Measurements from ENCODE around the gene ABCA13.
"Not testable (repeated sequence)": the region's sequence is repeated elsewhere in the genome, so short reads cannot be mapped to it uniquely, and the experiment has no call there.

ABCA13 gene

DNA sequence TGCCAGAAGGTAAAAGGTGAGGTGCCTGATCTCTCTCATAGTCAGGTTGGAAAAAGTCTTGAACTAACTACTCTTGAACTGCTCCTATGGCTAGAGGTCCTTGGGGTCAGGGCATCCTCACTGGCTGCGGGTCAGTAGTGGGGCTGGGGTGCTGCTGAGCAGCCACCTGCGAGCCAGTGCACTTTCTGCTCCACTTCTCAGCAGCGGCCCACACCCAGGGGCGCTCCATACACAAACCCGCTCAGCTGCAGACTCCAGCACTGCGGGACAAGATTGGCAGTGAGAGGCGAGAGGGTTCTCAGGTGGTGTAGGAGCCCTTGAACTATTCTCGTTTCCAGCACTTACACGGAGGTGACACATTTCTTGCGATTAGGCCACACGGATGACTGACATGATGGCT lies 6.0 kb downstream of the ABCA13 start:
- no peak for DNase-seq

DNA sequence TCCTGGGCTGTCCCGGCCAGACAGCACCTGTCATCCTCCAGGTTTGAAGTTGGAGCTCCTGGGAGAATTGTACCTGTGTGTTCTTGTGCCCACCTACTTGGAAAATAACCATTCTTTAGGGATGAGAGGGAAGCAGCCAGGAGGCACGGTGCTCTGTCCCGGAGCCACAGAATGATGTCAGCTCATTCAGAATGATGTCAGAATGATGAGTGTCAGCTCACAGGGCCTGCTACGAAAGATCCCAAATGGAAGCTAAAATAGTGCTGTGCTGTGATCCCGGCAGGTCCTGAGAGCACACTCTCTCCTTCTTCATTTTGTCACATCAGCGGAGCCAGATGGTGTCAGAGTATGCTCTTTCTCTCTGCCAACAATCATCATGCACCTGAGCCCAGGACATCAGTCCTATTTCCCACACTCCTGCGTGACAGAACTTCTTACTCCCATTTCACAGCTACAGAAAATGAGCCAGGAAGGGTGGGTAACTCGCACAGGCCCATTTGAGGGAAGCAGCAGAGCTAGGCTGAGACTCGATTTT lies 8.3 kb downstream of the ABCA13 start:
- no peak for DNase-seq

DNA sequence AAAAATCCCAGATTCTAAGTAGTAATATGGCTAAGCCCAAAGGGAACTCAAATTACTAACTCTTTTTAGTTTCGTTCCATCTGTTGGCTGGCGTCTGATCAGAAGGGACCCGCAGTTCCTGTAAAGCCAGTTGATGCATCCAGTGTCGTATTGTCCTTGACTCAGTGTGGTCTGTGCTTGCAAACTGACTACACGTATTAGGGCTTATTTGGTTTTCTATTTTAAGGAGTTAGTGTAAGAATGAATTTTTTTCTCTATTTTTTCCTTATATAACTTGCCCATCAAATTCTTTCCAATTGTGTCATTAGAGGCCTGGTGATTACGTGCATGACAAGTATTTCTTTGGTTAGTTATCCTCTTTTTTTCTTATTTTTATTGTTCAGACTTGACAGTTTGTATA lies 9.7 kb downstream of the ABCA13 start:
- no peak for DNase-seq

DNA sequence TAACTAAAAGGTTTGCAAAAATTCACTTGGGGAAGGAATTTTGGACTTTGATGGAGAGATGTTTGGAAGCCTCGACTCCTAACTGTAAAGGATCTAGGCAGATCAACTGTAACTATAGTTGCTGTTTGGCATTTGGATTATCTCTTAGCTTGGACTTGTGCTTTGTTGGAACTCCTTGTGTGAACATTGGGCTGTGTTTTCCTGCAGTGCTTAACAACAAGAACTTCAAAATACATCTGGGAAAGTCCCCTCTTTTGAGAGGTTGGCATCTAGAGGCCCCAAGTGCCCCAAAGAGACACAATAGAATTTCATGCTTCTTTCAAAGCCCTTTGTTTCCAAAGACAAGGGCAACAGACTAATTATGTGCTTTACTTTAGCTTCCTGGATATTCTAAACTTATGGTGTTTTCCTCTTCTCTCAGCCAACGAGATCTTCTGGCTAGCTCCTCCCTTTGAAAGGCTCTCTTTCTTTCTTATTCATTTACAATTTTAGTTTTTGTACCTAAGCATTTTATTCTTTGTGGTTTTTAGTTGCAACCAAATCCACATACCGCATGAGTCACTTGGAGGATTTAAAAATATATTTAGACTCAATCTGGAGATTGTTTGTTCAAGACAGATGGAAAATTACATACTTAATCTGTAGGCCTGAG lies 11.6 kb downstream of the ABCA13 start:
- no peak for DNase-seq

DNA sequence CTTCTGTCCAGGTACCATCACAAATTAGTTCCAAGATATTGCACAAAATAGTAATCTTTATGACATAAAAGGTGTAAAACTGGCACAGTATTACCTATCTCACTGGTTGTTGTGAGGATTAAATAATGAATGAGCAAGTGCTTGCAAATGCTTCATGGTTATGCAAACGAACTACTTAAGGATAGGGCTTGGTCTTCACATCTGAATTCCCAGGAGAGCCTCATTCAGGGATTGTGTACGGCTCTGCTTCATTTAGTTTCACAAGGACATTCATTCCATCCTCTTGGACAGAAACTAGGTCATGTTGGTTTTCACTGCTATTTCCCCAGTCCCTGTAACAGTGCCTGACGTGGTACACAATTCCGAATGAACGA lies 12.1 kb downstream of the ABCA13 start:
- DNase-seq, result no peak

DNA sequence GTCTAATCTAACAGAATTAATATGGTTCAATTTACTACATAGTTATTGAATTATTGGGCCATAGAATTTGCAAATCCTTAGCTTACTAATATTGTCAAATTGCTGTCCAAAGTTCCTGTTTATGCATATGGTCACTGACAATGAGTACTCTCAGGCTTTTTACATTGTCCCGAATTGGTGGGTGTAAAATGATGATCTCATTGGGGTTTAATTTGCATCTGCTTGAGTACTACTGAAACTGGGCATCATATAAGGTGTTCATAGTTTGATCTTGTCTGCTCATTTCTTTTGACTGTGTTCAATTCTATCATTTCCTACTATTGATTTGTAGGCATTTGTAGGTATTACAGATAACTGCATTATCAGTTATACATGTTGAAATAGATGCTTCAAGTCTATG lies 12.7 kb downstream of the ABCA13 start:
- DNase-seq, result no peak

- no peak for DNase-seq
Measured at GRCh38 chr7:48188776-48189520, 17.7 kb downstream of the ABCA13 start.

DNA sequence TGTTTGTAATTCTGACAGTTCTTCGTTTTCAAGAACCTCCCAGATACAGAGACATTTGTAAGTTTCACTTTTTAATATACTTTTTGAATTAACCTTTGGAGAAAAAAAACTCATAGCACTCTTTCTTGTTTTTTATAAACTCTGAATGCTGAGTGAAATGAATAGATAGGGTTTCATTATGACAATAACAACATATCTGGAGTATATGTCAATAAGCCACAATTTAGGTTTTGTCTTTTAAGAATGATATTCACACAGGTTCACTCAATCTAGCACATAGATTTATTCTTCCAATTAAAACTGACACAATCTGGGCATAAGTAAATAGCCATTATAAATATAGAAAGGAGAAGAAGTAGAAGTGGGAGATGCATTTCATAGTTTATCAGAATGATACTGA lies 21.7 kb downstream of the ABCA13 start:
- DNase-seq, result no peak

DNA sequence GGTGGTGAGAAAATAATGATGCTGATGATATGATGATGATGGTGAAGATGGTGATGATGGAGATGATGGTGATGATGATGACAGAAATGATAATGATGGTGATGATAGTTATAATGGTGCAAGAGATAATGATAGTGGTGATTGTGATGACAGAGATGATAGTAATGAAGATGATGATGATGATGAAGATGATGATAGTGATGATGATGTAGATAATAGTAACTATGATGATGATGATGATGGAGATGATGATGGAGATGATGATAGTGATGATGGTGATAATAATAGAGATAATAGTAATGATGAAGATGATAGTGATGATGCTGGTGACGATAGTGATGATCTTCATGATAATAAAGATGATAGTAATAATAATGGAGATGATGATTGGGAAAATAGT lies 22.2 kb downstream of the ABCA13 start:
- no peak for DNase-seq

GRCh38 chr7:48200946-48201589 lies 29.8 kb downstream of the ABCA13 start:
- DNase-seq, result not testable (repeated sequence)

DNA sequence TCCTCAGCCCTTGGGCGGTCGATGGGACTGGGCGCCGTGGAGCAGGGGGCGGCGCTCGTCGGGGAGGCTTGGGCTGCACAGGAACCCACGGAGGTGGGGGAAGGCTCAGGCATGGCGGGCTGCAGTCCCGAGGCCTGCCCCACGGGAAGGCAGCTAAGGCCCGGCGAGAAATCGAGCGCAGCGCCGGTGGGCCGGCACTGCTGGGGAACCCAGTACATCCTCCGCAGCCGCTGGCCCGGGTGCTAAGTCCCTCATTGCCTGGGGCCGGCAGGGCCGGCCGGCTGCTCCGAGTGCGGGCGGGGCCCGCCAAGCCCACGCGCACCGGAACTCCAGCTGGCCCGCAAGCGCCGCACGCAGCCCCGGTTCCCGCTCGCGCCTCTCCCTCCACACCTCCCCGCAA lies 31.7 kb downstream of the ABCA13 start:
- DNase-seq, result not testable (repeated sequence)

- no peak for DNase-seq
Measured at GRCh38 chr7:48207155-48207675, 36.0 kb downstream of the ABCA13 start.

DNA sequence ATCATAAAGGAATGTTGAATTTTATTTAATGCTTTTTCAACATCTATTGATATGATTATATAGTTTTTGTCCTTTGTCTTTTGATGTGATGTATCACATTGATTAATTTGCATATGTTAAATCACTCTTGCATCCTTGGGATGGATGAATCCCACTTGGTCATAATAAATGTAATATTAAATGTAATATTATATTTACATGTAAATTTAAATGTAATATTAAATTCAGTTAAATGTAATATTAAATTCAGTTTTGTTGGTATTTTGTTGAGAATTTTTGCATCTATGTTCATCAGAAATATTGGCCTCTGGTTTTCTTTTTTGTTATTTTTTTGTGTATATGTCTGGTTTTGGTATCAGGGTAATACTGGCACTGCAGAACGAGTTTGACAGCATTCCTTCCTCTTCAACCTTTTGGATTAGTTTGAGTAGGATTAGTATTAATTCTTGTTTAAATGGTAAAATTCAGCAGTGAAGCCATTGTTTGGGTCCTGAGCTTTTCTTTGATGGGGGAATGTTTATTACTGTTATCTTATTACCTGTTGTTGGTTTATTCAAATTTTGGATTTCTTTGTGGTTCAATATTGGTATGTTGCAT lies 37.8 kb downstream of the ABCA13 start:
- no peak for DNase-seq

GRCh38 chr7:48213226-48213625 lies 42.0 kb downstream of the ABCA13 start:
- DNase-seq, result no peak

DNA sequence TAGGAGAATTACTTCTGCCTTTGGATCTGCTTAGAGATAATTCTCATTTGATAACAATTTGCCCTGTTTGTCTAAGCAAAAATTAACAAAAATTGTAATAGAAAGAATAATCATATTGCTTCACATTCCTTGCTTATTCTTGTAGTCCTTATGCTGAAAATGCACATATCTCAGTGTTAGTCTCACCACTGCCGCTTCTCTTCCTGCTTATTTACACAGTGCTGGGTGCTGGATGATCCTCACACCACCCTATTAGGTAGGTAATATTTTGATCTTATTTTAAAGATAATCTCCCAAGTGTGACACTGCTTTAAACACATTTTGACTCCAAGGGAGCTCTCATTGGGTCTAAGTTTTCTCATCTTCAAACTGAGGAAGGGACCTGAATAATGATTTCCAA lies 46.0 kb downstream of the ABCA13 start:
- no peak for DNase-seq

GRCh38 chr7:48217753-48218152 lies 46.5 kb downstream of the ABCA13 start:
- DNase-seq, result no peak

- no peak for DNase-seq
Measured at GRCh38 chr7:48224042-48224441, 52.8 kb downstream of the ABCA13 start.

GRCh38 chr7:48225101-48225500 lies 53.8 kb downstream of the ABCA13 start:
- no peak for DNase-seq

DNA sequence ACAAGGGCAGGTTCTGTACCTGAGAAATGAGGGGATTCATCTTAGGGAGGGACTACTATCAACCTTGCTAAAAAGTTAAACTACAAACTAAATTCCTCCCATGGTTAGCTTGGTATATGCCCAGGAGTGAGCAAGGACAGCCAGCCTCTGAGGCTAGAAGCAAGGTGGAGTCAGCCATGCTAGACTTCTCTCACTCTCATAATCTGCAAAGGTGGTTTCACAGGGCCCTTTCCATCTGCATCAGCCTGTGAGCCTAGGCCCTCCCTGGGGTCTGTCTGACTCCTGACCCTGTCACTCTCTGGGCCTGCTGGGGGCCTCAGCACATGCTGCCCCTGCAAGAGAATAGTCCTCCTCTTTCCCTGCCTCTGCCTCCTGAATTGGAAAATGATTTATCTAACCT lies 66.1 kb downstream of the ABCA13 start:
- DNase-seq, result no peak

DNA sequence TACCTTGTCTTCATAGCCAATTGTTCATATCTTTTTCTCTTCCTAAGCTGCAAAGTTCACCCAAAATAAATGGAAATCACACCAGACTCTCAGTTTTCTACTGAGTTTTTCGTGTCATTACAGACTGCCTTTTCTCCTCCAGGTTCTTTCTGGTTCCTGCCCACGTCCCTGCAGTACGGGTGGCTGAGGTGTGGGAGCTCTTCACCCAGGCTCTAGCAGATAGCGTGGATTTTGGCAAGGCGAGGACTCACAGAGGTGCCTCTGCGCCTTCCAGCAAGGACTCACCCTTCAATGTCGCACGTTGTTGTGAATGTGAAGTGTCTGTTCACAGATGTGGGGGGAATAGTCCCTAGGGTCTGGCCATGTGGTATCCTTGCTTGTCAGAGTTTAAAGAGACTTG lies 71.6 kb downstream of the ABCA13 start:
- no peak for DNase-seq

DNA sequence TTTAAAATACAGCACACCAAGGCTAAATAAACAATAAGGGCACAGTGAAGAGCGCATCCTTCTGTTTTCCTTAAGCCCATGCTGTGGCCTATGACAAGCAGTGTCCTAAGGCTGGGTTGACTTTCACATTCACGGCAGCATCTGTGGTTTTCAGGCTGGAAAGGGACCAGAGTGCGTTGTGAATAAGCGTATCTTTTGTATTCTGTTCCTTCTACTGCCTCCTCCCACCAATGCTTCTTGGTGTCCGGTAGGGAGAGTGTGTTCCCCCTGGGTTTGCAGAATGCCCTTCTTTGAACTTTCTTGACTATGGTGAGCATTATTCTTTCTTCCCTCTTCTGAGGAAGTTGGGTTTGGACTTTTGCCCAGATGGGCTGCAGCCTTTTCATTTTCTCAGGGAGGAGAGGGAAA lies 73.6 kb downstream of the ABCA13 start:
- peak; percentile 59 for DNase-seq

GRCh38 chr7:48245751-48246472 lies 74.7 kb downstream of the ABCA13 start:
- DNase-seq, result peak; percentile 34

GRCh38 chr7:48249166-48249565 lies 77.9 kb downstream of the ABCA13 start:
- no peak for DNase-seq

Measured in hematopoietic multipotent progenitor cell treated with erythropoietin and hydrocortisone succinate and interleukin-3 and kit ligand, for 4 days (in vitro differentiated cells).